ENCODE results near the gene HID1. TPM values are rescaled to one million over a fixed set of nuclear protein-coding genes. Genes with fewer than 3 reads are reported as not detected.

Gene HID1
- total RNA-seq, 1 donor from 2014 or later = 0.31 TPM

DNA sequence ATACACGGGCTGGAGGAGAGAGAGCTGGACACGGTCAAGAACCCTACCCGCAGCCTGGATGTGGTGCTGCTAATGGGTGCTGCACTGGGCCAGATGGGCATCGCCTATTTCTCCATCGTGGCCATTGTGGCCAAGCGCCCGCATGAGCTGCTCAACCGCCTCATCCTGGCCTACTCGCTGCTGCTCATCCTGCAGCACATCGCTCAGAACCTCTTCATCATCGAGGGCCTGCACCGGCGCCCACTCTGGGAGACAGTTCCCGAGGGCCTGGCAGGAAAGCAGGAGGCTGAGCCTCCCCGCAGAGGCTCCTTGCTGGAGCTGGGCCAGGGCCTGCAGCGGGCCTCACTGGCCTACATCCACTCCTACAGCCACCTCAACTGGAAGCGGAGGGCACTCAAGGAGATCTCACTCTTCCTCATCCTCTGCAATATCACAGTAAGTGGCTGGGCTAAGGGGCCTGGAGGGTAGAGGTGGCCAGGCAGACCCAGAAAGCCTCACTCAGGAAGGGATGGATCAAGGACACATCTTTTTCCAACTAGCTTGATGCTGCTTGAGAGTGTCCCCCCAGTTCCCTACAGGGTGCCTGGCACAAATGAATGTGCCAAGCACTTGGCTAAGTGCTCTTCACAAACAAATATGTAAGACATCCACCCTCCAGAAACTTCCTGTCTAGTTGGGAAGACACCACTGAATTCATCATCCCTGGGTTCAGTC is 25.4 kb downstream of the HID1 start:
- H3K9me3 Mint-ChIP-seq = no peaks in the 10 kb centered on the region
- no peaks in the 10 kb centered on the region for H3K4me1 Mint-ChIP-seq (ENCODE audit: low read depth)
- peaks cover 9% of the 10 kb centered on the region for H3K27me3 Mint-ChIP-seq (ENCODE audit: insufficient read depth)
- H3K27ac Mint-ChIP-seq = no peak overlapping the region
- no peak for DNase-seq (ENCODE audit: low spot score)
- H3K4me3 Mint-ChIP-seq = no peak overlapping the region
- intact Hi-C loops (cut with micrococcal nuclease) = no loop called here
- H3K36me3 Mint-ChIP-seq (ENCODE audit: low read depth) = no peaks in the 10 kb centered on the region

DNA sequence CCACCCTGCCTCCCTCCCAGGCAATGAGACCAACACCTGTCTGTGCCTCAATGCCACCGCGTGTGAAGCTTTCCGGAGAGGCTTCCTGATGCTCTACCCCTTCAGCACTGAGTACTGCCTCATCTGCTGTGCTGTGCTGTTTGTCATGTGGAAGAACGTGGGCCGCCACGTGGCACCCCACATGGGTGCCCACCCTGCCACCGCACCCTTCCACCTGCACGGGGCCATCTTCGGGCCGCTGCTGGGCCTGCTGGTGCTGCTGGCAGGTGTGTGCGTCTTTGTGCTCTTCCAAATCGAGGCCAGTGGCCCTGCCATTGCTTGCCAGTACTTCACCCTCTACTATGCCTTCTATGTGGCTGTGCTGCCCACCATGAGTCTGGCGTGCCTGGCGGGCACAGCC is 25.9 kb downstream of the HID1 start:
- DNase-seq (ENCODE audit: low spot score) = no peak
- no peaks in the 10 kb centered on the region for H3K4me1 Mint-ChIP-seq (ENCODE audit: low read depth)
- no peak overlapping the region for H3K4me3 Mint-ChIP-seq
- no peaks in the 10 kb centered on the region for H3K36me3 Mint-ChIP-seq (ENCODE audit: low read depth)
- intact Hi-C loops (cut with micrococcal nuclease) = no loop called here
- no peaks in the 10 kb centered on the region for H3K9me3 Mint-ChIP-seq
- no peak overlapping the region for H3K27ac Mint-ChIP-seq
- peaks cover 14% of the 10 kb centered on the region for H3K27me3 Mint-ChIP-seq (ENCODE audit: insufficient read depth)

DNA sequence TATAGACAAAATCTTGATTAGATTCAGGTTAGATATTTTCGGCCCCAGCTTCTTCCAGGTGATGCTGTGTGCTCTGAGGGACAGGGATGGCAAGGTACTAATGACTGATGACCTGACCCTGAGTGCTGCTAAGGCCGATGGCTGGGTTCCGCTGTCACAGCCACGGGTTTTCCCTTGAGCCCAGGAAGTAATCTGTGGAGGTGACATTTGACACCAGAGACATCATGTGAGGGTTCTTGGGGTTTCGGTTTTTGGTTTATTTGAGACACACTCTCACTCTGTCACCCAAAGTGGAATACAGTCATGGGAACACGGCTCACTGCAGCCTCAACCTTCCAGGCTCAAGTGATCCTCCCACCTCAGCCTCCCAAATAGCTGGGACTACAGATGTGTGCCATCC is 27.0 kb downstream of the HID1 start:
- H3K4me3 Mint-ChIP-seq = no peak overlapping the region
- H3K27ac Mint-ChIP-seq = no peak overlapping the region
- no peaks in the 10 kb centered on the region for H3K4me1 Mint-ChIP-seq (ENCODE audit: low read depth)
- H3K36me3 Mint-ChIP-seq (ENCODE audit: low read depth) = no peaks in the 10 kb centered on the region
- no peaks in the 10 kb centered on the region for H3K9me3 Mint-ChIP-seq
- no peak for DNase-seq (ENCODE audit: low spot score)
- H3K27me3 Mint-ChIP-seq (ENCODE audit: insufficient read depth) = peaks cover 14% of the 10 kb centered on the region
- intact Hi-C loops (cut with micrococcal nuclease) = no loop called here

DNA sequence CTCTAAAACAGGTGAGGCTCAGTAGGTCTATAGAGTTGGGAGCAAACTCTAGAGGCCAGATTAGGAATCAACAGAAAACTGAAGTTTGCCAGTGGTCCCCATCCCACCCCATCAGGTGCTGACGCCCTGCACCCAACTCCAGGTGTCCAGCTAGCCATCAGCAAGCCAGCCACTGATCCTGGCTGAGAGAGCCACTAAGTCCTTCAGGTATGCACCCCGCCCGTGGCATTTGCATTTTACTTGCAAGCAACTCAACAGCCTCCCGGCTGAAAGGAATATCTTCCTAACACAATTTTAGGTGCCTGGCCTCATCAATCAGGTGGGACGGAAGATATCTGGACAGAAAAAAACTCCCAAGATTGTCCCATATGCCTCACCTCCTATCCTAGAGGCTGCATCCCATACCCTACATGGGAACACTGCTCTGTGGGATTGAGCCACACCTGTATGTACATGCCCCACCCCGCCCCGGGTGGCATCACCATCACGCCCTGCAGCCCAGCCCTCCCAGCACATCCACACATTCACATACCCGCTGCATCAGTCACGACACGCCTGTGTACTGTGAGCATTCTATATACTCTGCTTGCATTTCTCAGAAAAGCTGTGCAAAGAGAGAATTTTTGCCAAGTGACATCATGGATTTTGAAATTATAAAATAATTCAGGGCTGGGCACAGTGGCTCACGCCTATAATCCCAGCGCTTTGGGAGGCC is 28.6 kb downstream of the HID1 start:
- Mint-ChIP-seq H3K36me3 (ENCODE audit: low read depth) (no peaks in the 10 kb centered on the region), H3K27ac (no peak overlapping the region), H3K4me3 (no peak overlapping the region), H3K9me3 (no peaks in the 10 kb centered on the region), H3K27me3 (ENCODE audit: insufficient read depth) (peaks cover 16% of the 10 kb centered on the region), H3K4me1 (ENCODE audit: low read depth) (no peaks in the 10 kb centered on the region)
- DNase-seq (ENCODE audit: low spot score) = no peak
- intact Hi-C loops (cut with micrococcal nuclease) = no loop called here

DNA sequence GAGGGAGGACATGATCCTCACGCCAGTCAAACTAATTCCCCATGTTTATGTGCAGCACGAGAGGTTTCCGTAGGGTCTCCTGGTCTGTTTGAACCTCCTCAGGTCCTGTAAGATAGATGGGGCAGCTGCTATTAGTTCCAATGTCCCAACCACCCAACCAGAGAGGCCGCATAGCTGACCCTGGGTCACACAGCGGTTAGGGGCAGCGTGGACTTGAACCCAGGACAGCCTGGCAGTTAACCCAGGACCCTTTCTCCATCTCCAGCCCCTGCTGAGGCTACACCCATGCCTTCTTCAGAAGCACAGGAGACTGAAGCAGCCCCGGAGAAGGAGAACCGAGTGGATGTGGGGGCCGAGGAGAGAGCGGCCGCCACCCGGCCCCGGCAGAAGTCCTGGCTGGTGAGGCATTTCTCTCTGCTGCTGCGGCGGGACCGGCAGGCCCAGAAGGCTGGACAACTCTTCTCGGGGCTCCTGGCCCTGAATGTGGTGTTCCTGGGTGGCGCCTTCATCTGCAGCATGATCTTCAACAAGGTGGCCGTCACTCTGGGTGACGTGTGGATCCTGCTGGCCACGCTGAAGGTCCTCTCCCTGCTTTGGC is 31.3 kb downstream of the HID1 start:
- Mint-ChIP-seq H3K4me1 (ENCODE audit: low read depth) (no peaks in the 10 kb centered on the region), H3K4me3 (no peak overlapping the region), H3K36me3 (ENCODE audit: low read depth) (no peaks in the 10 kb centered on the region), H3K27me3 (ENCODE audit: insufficient read depth) (peaks cover 37% of the 10 kb centered on the region), H3K27ac (no peak overlapping the region), H3K9me3 (no peaks in the 10 kb centered on the region)
- DNase-seq (ENCODE audit: low spot score) = no peak
- intact Hi-C loops (cut with micrococcal nuclease) = no loop called here

DNA sequence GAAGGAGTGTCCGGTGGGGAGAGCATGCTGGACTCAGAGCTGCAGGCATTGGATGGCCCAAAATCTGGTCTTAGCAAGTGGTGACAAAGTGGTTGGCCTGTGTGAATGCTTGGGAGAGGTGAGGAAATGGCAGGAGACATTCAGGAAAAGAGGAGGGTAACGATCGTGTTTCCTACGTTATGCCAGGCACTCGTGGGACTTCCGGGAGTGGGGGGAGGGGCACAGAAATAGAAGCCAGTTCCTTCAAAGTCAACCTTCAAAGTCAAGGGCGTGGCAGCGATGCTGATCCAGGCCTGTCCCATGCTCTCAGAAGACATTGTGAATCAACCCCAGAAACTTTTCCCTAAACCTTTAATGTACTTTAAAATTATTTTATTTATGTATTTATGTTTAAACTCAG is 33.0 kb downstream of the HID1 start:
- H3K36me3 Mint-ChIP-seq (ENCODE audit: low read depth) = no peaks in the 10 kb centered on the region
- no peaks in the 10 kb centered on the region for H3K4me1 Mint-ChIP-seq (ENCODE audit: low read depth)
- H3K9me3 Mint-ChIP-seq = no peaks in the 10 kb centered on the region
- no peak overlapping the region for H3K27ac Mint-ChIP-seq
- H3K27me3 Mint-ChIP-seq (ENCODE audit: insufficient read depth) = peaks cover 34% of the 10 kb centered on the region
- intact Hi-C loops (cut with micrococcal nuclease) = no loop called here
- no peak for DNase-seq (ENCODE audit: low spot score)
- no peak overlapping the region for H3K4me3 Mint-ChIP-seq

DNA sequence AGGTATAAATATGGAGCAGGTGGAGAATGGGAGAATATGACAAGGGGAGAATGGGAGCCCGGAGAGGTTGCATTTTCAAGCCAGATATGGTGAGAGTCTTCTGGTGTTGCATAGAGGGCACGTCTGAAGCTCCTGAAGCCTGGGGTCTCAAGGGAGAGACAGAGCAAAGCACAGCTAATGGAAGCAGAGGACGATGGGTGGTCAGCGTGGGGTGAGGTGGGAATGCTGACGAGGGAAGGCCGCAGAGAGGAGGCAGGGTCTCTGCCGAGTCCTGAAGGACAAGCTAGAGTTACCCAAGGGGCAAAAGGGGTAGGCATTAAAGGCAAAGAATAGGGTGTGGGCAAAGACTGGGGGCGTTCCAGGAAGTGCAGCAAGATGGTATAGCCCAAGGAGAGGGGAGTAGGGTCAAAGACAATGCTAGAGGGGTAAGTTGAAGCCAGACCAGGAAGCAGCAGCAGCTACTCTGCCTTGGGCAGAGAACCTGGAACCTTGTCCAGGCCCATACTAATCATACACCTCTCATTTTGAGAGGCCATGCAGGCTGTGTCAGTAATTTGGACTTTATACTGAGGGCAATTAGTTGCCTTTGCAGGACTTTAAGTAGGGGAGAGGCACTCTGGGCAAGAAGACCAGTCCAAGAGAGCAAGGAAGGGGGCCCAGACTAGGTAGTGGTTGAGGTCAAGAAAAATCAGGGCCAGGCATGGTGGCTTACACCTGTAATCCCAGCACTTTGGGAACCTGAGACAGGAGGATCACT is 34.2 kb downstream of the HID1 start:
- H3K4me1 Mint-ChIP-seq (ENCODE audit: low read depth) = no peaks in the 10 kb centered on the region
- H3K36me3 Mint-ChIP-seq (ENCODE audit: low read depth) = no peaks in the 10 kb centered on the region
- H3K4me3 Mint-ChIP-seq = no peak overlapping the region
- intact Hi-C loops (cut with micrococcal nuclease) = no loop called here
- DNase-seq (ENCODE audit: low spot score) = no peak
- H3K9me3 Mint-ChIP-seq = no peaks in the 10 kb centered on the region
- H3K27ac Mint-ChIP-seq = no peak overlapping the region
- H3K27me3 Mint-ChIP-seq (ENCODE audit: insufficient read depth) = peaks cover 41% of the 10 kb centered on the region

DNA sequence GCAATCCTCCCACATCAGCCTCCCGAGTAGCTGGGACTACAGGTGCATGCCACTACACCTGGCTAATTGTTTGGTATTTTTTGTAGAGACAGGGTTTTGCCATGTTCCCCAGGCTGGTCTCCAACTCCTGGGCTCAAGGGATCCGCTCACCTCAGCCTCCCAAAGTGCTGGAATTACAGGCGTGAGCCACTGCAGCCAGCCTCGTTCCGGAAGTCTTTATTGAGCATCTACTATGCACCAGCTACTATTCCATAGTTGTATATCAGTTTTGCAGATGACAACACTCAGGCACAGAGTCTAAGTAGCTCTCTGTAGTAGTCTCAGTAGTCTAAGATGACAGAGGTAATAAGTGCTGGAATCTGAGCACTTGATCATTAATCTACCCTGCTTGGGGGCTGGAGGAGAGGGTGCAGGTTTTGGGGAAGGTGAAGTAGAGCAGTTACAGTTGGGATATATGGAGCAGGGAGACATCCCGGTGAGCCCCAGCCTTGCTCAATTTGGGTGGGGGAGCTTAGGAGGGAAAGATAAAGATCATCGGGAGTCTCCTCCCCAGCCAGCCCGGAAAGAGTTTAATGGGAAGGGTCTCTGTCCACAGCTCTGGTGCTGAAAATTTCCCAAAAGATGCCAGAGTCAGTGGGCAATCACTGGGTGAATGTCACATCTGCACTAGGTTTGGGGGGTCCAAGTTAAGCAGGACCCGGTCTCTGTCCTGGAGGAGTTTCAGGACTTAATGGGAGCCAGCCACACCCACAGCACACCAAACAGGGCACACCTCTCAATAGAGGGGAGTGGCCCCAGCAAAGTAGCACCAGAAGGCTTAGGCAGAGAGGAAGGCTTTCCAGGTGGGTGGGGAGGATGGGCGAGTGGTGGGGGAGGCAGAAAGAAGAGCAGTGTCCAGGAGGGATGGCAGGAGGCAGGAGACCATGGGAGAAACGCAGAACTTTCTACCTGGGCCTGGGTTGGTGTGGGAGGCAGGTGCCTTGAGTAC is 35.2 kb downstream of the HID1 start:
- Mint-ChIP-seq H3K9me3 (no peaks in the 10 kb centered on the region), H3K36me3 (ENCODE audit: low read depth) (no peaks in the 10 kb centered on the region), H3K4me3 (no peak overlapping the region), H3K4me1 (ENCODE audit: low read depth) (no peaks in the 10 kb centered on the region), H3K27me3 (ENCODE audit: insufficient read depth) (peaks cover 49% of the 10 kb centered on the region), H3K27ac (no peak overlapping the region)
- intact Hi-C loops (cut with micrococcal nuclease) = no loop called here
- DNase-seq (ENCODE audit: low spot score) = no peak

DNA sequence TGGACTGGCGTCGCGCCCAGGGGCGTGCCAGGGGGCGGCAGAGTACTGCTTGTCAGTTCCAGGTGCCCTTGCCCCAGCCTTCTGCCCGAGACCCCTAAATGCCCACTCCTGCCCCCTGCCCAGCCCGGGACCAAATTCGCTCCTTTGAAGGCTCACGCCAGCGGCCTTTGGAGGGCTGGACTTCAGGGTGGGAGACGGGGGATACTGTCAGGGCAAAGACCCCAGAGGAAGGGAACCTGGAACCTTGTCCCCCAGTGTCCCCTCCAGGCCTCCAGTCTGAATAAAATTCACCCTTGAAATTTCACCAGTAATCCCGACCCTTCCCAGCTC is 36.1 kb downstream of the HID1 start:
- no peak overlapping the region for H3K27ac Mint-ChIP-seq
- peaks cover 51% of the 10 kb centered on the region for H3K27me3 Mint-ChIP-seq (ENCODE audit: insufficient read depth)
- H3K9me3 Mint-ChIP-seq = no peaks in the 10 kb centered on the region
- H3K4me1 Mint-ChIP-seq (ENCODE audit: low read depth) = no peaks in the 10 kb centered on the region
- no peaks in the 10 kb centered on the region for H3K36me3 Mint-ChIP-seq (ENCODE audit: low read depth)
- H3K4me3 Mint-ChIP-seq = no peak overlapping the region
- no peak for DNase-seq (ENCODE audit: low spot score)
- intact Hi-C loops (cut with micrococcal nuclease) = no loop called here

DNA sequence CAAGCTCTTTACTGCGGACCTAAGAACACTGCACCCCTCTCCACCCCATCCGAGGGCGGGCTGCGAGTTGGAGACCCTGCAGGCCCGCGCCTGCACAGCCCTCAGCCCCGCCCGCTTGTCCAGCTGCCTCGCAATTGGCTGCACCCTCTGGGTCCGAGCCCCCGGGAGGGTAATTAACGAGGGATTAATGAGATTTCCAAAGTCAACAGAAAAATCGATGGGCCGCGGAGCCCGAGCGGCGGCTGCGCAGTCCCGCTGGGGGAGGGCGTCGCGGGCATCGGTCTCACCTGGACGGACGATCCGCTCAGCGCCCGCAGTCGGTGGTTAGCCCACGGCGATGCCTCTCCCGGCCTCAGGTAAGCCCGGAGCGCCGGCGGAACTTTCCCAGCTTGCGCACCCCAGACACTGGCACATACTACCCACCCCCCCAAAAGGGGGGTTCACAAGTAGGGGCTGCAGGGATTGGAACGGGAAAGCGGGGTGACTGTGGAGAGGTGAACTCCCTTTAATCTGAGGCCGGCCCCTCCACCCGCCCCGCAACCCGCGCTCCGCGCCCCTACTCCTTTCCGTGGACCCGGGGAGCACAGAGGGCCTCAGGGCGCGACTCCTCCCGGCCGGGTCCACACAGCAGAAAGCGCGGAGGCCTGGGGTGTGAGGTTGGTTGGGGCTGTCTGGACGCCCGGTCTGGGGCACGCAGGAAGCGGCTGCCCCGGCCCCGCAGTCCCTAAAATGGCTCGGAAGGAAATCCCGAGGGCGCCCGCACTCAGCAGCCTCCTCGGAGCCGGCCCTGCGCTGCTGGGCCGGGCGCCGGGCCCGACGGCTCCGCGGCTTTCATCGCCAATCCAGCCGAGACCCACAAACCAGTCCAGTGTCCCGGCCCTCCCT is 36.7 kb downstream of the HID1 start, which contains the start of gene OTOP3:
OTOP3 (plus strand) TSS at position 314 of the 885 bp plus-strand sequence; CDS start at position 338, 24 bp downstream.
- no peaks in the 10 kb centered on the region for H3K36me3 Mint-ChIP-seq (ENCODE audit: low read depth)
- H3K4me3 Mint-ChIP-seq = no peak within 1 kb of the TSS
- no peaks in the 10 kb centered on the region for H3K9me3 Mint-ChIP-seq
- H3K27ac Mint-ChIP-seq = no peak within 1 kb of the TSS
- no peaks in the 10 kb centered on the region for H3K4me1 Mint-ChIP-seq (ENCODE audit: low read depth)
- DNase-seq (ENCODE audit: low spot score) = no peak
- H3K27me3 Mint-ChIP-seq (ENCODE audit: insufficient read depth) = peaks cover 57% of the 10 kb centered on the region
- intact Hi-C loops (cut with micrococcal nuclease) = no loop called here

DNA sequence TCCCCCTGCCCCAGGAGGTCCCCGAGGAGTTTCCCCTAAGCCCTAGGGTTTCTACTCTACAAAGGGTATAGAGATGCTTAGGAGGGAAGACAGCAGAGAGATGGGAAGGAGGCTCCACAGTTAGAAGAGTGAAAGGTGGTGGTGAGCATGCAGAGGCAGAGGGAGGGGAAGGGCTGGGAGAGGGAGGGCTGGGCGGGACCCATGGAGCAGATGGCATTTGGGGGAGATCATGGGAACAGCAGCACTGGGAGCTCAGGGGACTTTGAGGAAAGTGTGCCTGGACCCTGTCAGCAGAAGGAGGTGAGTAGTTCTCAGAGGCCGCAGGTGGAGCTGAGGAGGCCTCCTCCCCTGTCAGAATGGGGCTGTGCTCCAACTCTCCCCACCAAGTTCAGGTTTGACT is 37.5 kb downstream of the HID1 start:
- intact Hi-C loops (cut with micrococcal nuclease) = no loop called here
- H3K9me3 Mint-ChIP-seq = no peaks in the 10 kb centered on the region
- H3K27ac Mint-ChIP-seq = no peak overlapping the region
- DNase-seq (ENCODE audit: low spot score) = no peak
- H3K4me1 Mint-ChIP-seq (ENCODE audit: low read depth) = no peaks in the 10 kb centered on the region
- H3K27me3 Mint-ChIP-seq (ENCODE audit: insufficient read depth) = peaks cover 63% of the 10 kb centered on the region
- H3K36me3 Mint-ChIP-seq (ENCODE audit: low read depth) = no peaks in the 10 kb centered on the region
- H3K4me3 Mint-ChIP-seq = no peak overlapping the region
